ENCODE measurements around the gene THSD4.

THSD4 gene

DNA sequence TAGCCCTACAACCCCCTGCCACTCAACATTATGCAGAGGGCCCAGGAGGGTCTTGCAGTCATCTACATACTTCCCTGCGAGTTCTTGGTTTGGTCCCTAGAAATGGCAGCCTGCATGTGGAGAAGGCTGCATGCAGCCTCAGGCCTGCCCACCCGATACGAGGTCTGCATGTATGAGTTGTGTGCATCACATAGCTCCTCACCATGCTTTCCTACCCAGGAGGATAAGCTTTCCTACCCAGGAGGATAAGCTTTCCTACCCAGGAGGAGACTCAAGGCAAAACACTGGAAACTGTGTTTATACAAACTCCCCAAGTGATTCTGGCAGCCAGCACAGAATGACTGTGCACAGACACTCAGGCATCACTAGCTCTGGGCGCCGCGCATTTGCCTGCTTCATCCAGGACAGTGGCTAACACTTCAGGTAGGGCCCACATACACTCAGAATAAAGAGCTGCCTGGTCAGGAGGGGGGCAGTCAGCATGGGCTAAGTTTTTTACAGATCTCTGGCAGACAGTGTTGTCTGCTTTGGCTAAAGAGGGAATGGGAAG is 187.7 kb downstream of the THSD4 start:
- TF ChIP-seq SPI1 (IDR thresholded peaks at IDR 0.05; ENCODE audit: borderline replicate concordance, low read depth) (no peak), POLR2AphosphoS5 (IDR thresholded peaks at IDR 0.05; ENCODE audit: low read depth) (no peak), GABPA (IDR thresholded peaks at IDR 0.05; ENCODE audit: low read depth) (no peak)
- TF ChIP-seq, protein P1, sequence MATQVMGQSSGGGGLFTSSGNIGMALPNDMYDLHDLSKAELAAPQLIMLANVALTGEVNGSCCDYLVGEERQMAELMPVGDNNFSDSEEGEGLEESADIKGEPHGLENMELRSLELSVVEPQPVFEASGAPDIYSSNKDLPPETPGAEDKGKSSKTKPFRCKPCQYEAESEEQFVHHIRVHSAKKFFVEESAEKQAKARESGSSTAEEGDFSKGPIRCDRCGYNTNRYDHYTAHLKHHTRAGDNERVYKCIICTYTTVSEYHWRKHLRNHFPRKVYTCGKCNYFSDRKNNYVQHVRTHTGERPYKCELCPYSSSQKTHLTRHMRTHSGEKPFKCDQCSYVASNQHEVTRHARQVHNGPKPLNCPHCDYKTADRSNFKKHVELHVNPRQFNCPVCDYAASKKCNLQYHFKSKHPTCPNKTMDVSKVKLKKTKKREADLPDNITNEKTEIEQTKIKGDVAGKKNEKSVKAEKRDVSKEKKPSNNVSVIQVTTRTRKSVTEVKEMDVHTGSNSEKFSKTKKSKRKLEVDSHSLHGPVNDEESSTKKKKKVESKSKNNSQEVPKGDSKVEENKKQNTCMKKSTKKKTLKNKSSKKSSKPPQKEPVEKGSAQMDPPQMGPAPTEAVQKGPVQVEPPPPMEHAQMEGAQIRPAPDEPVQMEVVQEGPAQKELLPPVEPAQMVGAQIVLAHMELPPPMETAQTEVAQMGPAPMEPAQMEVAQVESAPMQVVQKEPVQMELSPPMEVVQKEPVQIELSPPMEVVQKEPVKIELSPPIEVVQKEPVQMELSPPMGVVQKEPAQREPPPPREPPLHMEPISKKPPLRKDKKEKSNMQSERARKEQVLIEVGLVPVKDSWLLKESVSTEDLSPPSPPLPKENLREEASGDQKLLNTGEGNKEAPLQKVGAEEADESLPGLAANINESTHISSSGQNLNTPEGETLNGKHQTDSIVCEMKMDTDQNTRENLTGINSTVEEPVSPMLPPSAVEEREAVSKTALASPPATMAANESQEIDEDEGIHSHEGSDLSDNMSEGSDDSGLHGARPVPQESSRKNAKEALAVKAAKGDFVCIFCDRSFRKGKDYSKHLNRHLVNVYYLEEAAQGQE (IDR thresholded peaks at IDR 0.05; ENCODE audit: insufficient replicate concordance, low read depth), result no peak
- TF ChIP-seq, protein P2, sequence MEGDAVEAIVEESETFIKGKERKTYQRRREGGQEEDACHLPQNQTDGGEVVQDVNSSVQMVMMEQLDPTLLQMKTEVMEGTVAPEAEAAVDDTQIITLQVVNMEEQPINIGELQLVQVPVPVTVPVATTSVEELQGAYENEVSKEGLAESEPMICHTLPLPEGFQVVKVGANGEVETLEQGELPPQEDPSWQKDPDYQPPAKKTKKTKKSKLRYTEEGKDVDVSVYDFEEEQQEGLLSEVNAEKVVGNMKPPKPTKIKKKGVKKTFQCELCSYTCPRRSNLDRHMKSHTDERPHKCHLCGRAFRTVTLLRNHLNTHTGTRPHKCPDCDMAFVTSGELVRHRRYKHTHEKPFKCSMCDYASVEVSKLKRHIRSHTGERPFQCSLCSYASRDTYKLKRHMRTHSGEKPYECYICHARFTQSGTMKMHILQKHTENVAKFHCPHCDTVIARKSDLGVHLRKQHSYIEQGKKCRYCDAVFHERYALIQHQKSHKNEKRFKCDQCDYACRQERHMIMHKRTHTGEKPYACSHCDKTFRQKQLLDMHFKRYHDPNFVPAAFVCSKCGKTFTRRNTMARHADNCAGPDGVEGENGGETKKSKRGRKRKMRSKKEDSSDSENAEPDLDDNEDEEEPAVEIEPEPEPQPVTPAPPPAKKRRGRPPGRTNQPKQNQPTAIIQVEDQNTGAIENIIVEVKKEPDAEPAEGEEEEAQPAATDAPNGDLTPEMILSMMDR (IDR thresholded peaks at IDR 0.05; ENCODE audit: insufficient read depth, low read length), result no peak
- no peak overlapping the region for H3K4me3 ChIP-seq (replicated peaks; ENCODE audit: insufficient read depth, low read length)
- no peaks in the 10 kb centered on the region for H3K27me3 ChIP-seq (ENCODE audit: insufficient read depth, poor library complexity, severe bottlenecking)
- no peak for DNase-seq (ENCODE audit: low read depth in 1 of 2, low spot score in 1 of 2)
- no peak overlapping the region for H3K27ac ChIP-seq (replicated peaks)

GRCh38 chr15:71303977-71304376 is 188.7 kb downstream of the THSD4 start:
- Histone ChIP-seq H3K4me3 (replicated peaks; ENCODE audit: insufficient read depth, low read length) (no peak overlapping the region), H3K27me3 (ENCODE audit: insufficient read depth, poor library complexity, severe bottlenecking) (no peaks in the 10 kb centered on the region), H3K27ac (replicated peaks) (no peak overlapping the region)
- no peak for DNase-seq (ENCODE audit: low read depth in 1 of 2, low spot score in 1 of 2)
- TF ChIP-seq, protein P1 (IDR thresholded peaks at IDR 0.05; ENCODE audit: insufficient replicate concordance, low read depth), result no peak
- TF ChIP-seq POLR2AphosphoS5 (IDR thresholded peaks at IDR 0.05; ENCODE audit: low read depth) (no peak), GABPA (IDR thresholded peaks at IDR 0.05; ENCODE audit: low read depth) (no peak), SPI1 (IDR thresholded peaks at IDR 0.05; ENCODE audit: borderline replicate concordance, low read depth) (no peak)
- TF ChIP-seq, protein P2 (IDR thresholded peaks at IDR 0.05; ENCODE audit: insufficient read depth, low read length), result no peak

DNA sequence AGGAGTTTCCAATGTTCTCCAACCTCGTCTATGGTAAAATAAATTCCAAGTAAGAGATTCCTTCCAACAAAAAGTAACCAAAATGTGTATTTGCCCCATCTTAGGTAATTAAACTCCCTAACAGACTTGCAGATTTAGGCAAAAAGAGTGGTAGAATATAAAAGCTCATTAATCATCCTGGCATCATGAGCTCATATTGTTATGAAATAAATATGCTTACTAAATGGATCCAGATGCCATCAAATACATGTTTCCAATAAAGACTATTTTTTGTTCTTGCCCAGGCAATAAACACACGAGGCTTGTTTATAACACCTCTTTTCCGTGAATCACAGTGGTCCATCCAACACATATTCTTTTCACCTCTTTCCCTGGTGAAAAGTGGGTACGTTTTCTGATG is 189.4 kb downstream of the THSD4 start:
- H3K27ac ChIP-seq (replicated peaks), result no peak overlapping the region
- H3K4me3 ChIP-seq (replicated peaks; ENCODE audit: insufficient read depth, low read length), result no peak overlapping the region
- no peak for DNase-seq (ENCODE audit: low read depth in 1 of 2, low spot score in 1 of 2)
- TF ChIP-seq POLR2AphosphoS5 (IDR thresholded peaks at IDR 0.05; ENCODE audit: low read depth), result no peak
- no peak for TF ChIP-seq GABPA (IDR thresholded peaks at IDR 0.05; ENCODE audit: low read depth)
- TF ChIP-seq, protein P1 (IDR thresholded peaks at IDR 0.05; ENCODE audit: insufficient replicate concordance, low read depth), result no peak
- no peak for TF ChIP-seq SPI1 (IDR thresholded peaks at IDR 0.05; ENCODE audit: borderline replicate concordance, low read depth)
- TF ChIP-seq, protein P2 (IDR thresholded peaks at IDR 0.05; ENCODE audit: insufficient read depth, low read length), result no peak
- H3K27me3 ChIP-seq (ENCODE audit: insufficient read depth, poor library complexity, severe bottlenecking), result no peaks in the 10 kb centered on the region

Measured in HL-60 (cell line).